Activated T-cell treated with anti-CD3 and anti-CD28 coated beads for 1 hour (primary cell): Measurements from ENCODE around the gene TMEM108.

Experiments
- DNase-seq: peaks from one replicate; pipeline ENCODE4 v3.0.0-alpha.2; 2020; ENCODE audit warnings: low read depth

TMEM108 gene

DNA sequence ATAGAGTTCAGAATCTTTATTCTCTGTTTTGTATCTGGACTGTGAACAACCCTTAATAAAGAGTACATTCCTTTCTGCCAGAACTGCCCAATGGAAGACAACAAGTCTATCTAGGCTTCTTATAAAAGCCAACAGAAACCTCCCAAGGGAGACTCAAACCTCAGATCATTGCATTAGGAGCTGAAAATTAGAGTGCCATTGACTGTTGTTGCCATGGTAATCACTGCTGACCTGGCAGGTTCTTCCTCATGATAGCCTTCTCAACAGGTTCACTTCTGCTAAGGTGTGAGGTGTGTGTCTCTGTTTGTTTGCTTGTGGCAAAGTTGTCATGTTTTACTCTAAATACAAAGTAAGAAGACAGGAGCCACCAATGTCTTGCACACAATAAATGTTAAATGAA lies 79.2 kb downstream of the TMEM108 start:
- no peak for DNase-seq

DNA sequence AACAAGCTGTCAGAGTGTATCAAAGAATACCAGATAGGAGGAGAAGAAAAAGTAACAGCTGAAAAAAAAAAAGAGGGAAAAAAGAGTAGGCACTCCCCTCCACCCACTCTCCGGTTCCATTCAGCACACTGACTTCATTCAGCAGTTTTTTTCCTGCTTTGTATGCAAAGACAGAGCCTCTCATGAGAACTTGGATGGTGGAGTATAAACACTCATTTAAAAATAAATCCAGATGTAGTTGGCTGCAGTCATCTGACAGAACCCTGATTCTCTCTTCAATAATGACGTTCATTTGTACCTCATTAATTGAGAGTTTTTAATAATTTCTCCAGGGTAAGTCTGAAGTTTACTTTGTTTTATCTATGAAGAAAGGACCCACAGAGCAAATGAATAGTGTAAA lies 81.0 kb downstream of the TMEM108 start:
- no peak for DNase-seq

DNA sequence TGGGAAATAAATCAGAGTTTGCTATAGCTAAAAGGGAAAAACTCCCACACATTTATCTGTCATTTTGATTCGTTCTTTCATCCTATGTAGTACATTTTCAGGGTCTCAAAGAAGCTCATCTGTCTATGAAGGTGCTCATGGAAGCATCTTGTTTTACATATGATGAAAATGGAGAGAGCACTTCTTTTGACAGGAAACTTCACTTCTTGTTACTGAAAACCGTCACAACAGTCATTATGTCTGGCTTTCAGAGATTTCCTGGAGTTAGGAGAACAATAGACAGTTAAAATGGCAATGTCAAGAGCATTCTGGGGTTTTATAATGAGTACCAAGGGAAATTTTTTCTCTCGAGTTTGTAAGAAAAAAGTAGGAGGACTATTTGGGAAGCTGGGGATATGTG lies 83.3 kb downstream of the TMEM108 start:
- DNase-seq = no peak

DNA sequence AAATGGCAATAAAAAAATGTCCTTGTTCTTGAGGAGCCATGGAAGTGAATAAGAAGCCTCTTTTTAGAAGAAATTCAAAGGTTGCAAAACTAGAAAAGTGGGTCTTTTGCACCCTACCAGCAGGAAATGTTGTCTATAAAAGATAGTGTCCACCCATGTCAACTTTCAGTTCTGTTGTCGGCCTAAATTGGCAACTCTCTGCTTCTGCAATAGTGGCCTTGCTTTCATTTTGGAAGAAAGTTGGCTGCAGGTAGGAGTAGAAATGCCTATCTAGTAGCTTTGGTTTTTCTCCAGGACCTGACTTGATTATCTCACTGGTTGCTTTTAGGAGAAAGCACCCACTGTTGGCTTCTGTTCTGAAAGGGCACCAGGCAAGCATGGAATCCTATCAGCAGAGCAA lies 85.4 kb downstream of the TMEM108 start:
- DNase-seq = no peak

DNA sequence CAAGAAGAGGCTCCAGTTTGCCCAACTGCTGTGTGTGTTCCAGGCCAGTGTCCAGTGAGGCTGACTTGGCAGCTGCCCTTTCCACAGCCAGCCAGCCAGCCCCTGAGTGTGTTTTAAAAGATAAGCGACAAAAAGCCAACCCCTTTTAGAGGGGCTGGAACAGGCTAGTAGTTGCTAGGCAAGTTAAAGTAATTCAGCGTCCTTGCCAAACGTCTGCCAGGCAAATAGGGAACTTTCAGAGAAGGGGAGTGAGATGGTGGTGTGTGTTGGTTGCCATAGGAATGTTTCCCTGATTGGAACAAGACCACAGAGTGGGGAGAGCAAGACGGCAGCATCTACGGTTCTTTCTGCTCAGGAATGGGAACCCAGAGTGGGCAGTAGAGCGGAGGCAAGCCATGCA lies 86.3 kb downstream of the TMEM108 start:
- no peak for DNase-seq

DNA sequence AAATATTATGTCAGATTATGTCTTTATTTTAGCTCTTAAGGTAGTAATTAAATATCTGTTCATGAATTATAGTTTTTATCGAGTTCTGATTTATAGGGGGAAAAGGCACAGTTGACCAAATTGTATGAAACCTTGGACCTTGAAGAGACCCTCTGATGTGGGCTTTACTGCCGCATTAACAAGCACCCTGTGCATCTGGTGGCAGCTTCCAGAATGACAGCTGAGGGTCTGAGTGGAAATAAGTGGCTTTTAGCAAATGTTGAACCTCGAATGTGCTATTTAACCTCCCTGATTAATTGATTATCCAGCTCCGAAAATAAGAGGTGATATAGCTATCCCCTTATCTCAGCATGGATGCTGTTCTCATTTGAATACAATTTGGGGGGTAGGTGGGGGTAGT lies 87.0 kb downstream of the TMEM108 start:
- no peak for DNase-seq

DNA sequence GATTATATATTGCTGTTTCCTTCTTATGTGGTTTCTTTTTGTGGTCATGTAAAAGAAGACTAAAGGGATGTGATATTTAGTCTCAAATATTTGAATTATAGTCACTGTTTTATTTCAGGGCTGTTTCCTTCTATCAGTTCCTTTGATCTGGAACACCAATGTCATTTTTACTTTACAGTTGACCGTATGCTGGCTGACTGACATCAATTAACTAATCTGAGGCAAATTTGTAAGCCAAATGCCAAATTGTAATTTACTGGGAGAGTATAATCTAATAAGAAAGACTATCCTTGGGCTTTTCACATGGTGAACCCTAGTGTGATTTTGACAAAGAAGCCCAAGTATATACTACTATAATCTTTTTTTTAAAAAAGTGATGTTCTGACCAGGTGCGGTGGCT lies 87.6 kb downstream of the TMEM108 start:
- DNase-seq = no peak

DNA sequence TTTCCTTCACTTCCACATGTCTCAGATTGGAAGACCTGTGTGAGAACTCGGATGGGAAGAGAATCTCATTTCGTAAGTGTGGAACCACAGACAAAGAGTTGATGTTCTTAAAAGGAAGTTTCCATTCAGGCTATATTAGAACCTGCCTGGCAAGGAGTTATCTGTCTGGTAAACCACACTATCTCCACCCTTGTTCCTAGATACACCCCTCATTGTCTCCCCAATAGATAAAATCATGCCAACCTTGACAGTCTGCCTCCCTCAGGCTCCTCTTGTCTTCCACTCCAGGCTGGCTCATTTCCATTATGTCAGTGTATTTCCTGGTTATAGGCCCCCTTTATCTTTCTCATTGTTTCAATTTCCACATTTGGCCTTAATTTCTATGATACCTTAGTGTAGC lies 89.2 kb downstream of the TMEM108 start:
- DNase-seq = no peak

DNA sequence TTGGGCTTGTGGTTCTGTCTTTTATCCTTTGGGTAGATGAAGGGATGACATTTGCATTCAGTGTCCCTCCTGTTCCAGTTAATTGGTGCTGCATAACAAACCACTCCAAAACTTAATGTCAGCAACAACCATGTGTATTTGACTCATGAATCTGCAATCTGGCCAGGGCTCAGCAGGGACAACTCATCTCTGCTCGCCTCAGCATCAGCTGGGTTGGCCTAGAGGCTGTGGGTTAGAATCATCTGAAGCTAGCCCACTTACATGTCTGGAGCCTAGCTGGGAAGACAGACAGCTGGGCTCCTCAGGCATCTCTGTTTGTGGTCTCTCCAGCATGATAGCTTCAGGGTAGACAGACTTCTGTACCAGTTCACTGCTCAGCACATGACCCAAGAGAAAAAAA lies 92.0 kb downstream of the TMEM108 start:
- DNase-seq = no peak

DNA sequence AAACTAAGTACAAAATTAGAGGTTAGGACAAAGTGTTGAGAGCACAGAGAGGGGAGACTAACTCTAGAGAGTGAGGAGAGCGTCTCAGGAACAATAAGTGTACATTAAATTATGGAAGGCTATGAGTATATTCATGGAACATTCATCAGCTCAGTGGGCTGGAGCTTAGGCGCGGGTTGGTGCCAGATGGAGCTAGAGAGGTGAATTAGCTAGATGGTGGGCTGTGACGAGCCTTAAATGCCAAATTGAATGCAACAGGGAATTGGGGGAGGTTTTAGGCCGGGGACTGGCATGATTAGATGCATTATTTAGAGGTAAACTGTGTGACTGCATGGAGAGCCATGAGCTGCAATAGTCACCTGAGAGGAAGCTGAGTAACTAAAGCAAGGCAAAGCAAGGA lies 97.1 kb downstream of the TMEM108 start:
- no peak for DNase-seq

GRCh38 chr3:133136114-133137041 lies 98.2 kb downstream of the TMEM108 start:
- no peak for DNase-seq

GRCh38 chr3:133137042-133137996 lies 99.1 kb downstream of the TMEM108 start:
- no peak for DNase-seq

- DNase-seq = no peak
Measured at GRCh38 chr3:133138017-133138416, 99.8 kb downstream of the TMEM108 start.

- no peak for DNase-seq
Measured at GRCh38 chr3:133152056-133152455, 113.9 kb downstream of the TMEM108 start.

DNA sequence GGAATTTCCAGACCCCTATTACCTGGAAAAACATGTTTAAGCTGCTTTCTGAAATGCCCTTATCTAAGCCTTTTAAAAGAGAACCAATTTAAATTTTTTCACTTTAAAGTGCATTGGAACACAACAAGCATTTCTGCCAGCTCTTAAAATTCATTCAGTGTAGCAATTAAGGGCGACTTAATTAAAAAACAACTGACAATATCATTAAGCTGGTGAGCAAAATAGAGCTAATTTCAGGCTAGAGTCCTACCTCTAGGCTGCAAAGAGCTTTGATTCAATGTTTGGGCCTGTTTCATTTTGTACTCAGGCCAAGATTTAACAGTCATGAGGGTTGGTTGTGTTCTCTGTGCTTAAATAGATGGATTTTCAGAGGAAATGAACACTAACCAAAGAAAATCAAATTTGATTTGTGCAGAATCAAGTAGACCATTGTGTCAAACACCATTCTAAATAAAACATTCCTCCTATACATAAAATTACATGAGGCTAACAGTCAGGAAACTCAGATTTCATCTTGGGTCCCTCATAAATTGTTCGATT lies 114.6 kb downstream of the TMEM108 start:
- DNase-seq = no peak

DNA sequence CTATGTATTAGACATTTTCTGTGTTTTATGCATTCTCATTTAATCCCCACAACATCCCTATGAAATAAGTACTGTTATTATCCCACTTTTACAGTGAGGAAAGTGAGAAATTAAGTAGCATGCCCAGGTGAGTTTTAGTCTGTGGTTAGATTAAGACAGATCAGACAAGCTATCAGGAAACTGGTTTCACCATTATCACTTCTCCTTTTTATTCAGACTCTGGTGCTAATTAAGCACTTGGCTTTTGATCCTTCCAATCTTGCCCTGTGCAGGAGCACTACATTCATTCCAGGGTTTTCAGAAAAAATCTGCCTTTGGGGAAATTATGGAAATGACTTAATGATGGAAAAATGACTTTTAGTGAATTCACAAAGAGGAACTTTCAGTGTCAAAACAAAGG lies 115.2 kb downstream of the TMEM108 start:
- DNase-seq = no peak

GRCh38 chr3:133157716-133158115 lies 119.5 kb downstream of the TMEM108 start:
- DNase-seq = no peak

- no peak for DNase-seq
Measured at GRCh38 chr3:133158686-133159085, 120.5 kb downstream of the TMEM108 start.

DNA sequence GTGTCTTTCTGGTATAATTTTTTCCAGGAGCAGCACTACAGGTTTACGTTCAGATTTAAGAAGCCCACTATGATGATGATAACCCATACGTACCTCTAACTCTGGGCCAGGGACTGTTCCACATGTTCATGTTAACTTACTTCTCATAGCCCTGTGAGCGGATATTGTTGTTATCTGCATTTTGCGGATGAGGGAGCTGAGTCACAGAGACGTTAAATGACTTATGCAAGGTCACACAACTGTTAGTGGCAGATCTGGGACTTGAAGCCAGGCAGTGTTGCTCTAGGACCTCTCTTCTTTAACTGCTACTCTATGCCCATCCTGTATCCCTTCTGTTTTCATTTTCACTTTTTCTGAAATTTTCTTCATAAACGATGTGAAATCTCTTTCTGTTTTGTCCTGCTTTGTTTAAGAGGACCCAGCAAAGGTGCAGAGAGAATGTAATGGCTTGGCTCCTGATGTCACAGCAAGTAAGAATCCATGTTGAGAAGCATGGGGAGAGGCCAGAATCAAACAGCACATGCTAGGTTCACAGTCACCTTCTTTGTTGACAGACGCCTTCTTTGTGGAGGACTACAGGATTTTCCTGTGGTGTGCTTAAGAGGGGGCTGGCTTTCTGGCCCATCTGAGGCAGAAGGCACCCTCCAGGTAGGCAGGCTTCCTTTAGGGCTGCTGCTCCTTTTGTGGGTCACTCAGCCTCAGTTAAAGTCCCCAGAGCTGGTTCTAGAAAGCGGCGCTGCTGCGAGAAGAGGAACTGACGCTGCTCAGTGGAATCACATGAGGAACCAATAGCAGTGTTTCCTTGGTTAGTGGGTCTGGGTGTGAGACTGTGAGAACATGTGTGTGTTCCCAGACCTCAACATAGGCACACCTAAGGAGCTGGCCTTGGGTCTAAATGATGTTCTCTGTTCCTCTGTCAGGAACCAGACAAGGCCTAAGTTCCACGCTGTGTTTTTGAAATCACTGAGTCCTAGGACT lies 121.6 kb downstream of the TMEM108 start:
- DNase-seq = no peak

GRCh38 chr3:133161656-133162055 lies 123.5 kb downstream of the TMEM108 start:
- no peak for DNase-seq

GRCh38 chr3:133162265-133162664 lies 124.1 kb downstream of the TMEM108 start:
- no peak for DNase-seq
